ENCODE measurements around the gene COMMD2.

GRCh38 chr3:149744151-149744550 lies 8.1 kb downstream of the COMMD2 start:
- TF ChIP-seq CTCF (IDR thresholded peaks at IDR 0.05; ENCODE audit: borderline replicate concordance, extremely low read depth, low read length, poor library complexity, severe bottlenecking) (no peak), EZH2 (IDR thresholded peaks at IDR 0.05; ENCODE audit: borderline replicate concordance, low read depth, low read length, severe bottlenecking) (no peak)

Measured in DND-41 (cell line).